ENCODE measurements around the gene FOXP4.

Gene FOXP4

DNA sequence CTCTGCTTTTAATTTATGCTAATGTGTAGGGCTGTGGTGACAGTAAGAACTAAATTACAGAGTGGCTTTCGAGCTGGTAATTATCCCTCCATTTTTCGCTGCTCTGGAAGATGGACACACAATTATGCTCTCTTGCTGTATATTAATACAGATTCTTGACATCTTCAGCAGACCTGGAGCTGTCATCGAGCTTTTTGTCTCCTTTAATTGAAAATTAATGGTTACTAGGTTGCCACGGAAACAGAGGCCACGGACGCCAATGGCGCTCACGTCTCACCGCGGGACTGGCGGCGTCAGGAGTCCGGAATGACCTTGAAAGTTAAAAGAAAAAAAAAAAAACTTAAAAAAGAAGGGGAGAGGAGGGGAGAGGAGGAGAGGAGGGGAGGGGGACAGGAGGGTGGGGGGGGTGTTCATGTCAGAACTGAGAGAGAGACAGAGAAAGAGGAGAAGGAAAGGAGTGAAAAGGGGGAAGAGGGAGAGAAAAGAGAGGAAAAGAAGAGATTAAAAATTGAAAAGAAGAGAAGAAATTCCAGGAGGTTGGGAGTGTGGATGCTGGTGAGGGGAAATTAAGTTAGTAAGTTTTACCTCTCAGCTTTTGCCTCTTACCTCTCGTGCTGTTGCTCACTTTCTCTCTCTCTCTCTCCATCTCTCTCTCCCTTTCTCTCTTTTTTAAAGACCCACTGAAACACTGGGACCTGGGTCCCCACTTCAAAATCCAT lies 22.1 kb upstream of the FOXP4 start:
- DNase-seq: no peak

DNA sequence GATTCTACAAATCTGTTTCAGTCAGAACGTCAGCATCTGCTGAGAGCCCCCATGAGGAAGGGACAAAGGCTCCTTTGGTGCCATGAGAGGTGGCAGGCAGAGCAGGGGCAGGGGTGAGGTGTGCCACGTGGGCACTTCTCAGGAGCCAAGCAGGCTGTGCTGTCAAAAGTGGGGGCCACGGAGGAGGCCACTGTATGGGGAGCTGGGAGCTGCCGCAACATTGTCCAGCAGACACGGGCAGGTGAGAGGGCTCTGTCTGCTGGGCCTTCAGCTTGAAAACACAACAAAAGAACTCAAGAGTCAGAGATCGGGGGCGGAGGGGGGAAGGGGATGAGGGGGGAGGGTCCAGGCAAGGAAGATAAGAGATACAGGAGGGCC lies 21.6 kb upstream of the FOXP4 start:
- DNase-seq: no peak

DNA sequence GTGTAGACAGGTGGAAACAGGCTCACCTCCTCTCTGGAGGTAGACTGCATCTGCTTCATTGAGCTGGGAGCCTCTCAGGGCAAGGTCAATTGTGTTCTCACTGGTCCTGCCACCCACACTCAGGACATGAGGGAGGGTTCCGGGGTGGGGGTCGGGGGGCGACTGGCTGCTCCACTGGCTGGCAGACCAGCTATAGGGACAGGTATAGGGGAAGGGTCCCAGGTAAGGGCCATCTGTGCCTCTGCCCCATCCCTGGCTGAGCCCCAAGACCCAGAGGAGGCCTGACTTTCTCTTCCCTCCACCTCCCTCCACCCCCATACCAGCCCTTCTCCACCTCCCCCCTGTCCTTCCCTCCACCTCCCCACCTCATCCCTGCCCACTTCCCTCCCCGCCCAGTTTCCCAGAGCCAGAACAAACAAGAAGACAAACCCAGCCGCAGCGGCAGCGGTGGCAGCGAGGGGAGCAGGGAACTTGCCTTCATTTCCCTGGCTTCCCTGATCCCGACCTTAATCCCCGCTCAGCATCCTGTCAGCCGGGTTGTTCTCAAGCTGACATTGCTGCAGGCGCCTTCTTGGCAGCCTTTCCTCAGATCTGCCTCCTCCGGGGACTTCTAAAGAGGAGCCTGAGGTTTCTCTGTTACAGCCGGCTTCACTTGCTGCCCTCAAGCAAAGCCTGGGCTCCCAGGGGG lies 18.3 kb upstream of the FOXP4 start:
- DNase-seq: no peak

DNA sequence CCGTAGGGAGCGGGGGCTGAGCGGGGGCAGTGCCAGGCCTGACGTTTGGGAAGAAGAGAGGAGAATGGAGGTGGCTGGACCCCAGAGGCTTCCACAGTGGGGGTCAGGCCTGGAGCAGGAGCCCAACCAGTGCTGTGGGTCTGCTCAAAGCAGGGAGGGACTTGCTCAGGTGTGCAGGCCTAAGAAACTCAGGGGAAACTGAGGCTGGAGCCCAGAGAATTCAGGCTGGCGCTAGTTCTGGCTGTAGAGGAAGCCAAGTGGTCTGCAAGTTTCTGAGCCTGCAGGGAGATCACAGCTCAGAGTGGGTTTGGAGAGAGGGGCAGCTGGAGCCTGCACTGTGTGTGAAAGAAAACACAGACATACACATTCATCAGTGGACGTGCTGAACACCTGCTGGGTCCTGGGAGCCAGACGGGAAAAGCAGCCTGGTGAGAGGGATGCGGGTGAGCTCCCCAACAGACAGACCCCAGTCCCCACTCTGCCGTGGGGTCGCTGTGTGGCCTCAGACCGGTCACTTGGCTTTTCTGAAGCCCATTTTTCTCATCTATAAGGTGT lies 17.7 kb upstream of the FOXP4 start:
- no peak for DNase-seq

DNA sequence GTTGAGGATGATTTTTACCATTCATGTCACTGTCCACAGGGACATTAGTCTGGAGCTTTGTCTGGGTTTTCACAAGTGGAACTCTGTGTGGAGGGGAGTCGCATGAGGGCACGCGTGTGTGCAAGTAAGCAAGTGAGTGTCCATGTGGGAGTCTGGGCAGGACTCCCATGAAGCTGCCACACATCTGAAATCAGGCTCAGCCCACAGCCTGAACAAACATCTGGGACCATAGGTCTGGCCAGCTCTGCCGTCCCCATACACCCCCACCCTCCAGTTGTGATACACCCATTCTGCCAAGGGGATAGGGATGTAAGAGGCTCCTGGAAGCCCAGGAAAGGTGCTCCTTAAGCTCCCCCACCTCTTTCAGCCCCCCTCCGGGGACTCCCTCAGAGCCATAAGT lies 17.1 kb upstream of the FOXP4 start:
- DNase-seq: no peak

DNA sequence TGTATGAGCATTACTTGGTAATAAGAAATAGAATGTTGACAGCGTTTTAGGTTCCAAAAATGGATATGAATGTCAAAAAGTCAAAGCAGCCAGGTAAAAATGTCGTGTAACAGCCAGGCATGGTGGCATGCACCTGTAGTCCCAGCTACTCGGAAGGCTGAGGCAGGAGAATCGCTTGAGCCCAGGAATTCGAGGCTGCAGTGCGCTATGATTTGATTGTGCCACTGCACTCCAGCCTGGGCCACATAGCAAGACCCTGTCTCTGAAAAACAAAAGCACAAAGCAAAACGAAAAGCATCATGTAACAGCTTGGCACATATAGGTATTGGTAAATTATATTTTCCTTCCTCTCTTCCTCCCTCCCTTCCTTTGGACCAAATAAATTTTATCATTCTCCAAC lies 16.2 kb upstream of the FOXP4 start:
- no peak for DNase-seq

DNA sequence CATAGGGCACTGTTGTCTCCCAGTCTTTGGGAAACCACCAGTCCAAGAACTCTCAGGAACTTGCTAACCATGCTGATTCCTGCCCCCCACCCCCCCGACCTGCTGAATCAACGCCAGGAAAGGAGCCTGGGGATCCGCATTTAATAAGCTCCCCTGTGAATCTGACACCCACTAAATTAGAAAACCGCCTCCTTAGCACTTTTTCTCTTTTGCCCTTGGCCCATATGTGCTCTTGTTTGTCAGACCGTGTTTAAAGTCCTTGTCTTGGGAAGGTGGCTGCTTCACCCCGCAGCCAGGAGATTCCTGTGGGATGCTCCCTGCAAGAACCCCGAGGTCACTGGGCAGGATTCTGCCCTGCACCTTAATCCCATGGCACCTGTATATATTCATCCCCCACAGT lies 15.7 kb upstream of the FOXP4 start:
- no peak for DNase-seq

DNA sequence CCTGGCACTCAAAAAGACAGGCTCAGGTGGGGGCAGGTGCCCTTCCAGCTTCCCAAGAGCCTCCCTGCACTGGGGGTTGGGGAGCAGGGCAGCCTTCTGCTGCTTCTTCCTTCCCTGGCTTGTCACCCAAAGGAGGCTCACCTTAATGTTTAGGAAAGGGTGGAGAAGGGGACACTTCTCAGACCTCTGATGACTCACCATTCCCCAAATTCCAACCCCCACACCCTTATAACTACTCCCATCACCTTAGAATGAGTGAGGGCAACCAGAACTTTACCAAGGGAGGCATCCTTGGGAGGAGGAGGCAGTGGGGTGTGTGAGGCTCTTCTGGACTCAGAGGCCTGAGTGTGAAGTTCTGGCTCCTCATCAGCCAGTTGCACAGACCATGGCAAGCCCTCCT lies 15.2 kb upstream of the FOXP4 start:
- no peak for DNase-seq

DNA sequence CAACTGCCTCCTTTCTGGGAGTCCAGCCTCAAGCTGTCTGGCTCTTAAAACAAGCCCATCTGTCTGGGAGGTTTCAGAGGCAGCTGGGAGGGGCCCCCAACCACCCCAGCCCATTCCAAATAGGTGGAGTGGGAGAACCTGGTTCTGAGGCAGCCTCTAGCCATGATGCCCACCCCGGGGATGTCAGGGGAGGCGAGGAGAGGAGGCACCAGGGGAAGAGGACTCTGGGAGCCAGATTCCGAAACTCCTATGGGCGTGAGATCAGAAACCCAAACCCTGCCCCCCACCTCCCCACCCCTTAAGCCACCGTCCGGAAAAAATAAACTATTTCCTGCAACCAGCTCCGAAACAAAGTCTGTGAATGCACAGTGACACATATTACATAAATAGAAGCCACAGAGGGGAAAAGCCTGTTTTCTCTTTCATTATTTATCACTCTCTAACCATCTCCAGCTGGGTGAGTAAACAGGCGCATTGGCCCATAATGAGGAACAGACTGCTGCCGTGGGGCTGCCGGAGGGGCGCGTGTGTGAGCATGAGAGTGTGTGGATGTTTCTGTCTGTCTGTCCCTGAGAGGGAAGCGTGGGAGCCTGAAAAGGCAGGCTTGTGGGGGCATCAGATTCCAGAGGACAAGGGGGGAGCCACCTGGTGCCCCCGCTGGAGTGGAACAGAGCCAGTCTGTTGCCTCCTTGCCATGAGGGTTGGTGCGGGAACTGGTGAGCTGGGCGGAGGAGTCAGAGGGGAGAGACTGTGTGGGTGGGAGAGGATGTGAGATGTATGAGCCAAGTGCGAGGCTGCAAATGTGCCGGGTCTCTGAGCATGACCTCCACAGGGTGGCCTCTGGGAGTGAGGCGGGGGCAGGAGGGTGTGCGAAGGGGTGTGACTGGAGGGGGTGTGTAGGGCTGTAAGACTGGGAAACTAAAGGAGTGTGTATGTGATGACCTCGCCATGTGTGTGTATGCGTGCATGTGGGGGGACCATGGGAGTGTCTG lies 14.3 kb upstream of the FOXP4 start:
- no peak for DNase-seq

DNA sequence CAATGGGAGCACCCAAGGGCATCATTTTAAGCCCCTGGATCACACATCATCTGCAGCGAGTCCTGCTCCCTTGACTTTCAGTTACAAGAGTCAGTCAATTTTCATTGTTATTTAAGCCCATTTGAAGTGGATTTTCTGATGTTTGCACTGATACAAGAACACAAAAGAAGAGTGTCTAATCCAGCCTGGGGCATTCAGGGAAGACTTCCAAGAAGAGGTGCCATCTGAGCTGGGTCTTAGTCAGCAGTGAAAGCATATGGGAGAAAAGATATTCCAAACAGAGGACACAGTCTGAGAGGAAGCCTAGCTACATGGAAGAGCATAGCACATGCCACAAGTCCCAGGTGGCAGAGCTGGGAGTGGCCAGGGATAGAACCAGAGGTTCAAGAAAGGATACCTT lies 10.4 kb upstream of the FOXP4 start:
- DNase-seq: no peak

DNA sequence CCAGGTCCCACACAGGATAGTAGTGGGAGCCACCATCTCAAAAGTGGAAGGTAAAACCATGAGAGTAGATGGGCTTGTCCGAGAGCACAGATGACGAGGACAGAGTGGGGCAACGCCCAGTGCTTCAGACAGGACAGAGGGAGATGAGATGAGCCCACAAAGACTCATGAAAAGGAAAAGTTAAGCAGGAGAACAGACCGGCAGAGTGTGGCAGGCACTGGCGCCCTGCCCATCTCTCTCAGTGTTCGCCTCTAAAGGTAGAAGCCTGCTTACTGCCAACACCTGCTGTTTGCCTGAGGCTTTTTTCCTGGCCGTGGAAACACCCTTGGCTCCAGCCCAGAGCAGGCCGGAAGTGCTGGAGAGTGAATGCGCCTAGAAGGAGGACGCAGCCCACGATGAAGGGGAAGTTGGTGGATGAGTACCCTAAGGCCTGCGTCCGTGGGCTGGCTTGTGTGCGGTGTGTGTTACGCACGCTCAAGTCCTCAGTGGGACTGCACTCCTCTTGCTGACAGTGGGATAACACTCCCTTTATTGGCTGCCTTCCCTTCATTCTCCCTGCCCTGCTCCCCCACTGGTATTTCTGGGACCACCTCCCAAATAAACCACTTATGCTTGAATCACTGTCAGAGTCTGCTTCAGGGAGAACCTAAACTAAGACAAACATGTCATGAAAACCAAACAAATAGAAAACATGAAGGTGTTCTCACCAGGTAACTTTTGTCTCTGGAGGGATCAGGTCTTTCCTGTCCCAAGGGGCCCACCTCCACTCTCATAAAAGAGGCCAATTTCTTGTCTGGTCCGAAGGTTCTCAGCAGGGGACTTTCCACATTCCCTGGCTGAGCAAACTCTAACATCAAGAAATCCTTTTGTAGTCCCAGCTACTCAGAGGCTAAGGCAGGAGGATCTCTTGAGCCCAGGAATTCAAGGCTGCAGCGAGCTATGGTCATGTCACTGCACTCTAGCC lies 9.1 kb upstream of the FOXP4 start:
- peak; percentile 16 for DNase-seq

DNA sequence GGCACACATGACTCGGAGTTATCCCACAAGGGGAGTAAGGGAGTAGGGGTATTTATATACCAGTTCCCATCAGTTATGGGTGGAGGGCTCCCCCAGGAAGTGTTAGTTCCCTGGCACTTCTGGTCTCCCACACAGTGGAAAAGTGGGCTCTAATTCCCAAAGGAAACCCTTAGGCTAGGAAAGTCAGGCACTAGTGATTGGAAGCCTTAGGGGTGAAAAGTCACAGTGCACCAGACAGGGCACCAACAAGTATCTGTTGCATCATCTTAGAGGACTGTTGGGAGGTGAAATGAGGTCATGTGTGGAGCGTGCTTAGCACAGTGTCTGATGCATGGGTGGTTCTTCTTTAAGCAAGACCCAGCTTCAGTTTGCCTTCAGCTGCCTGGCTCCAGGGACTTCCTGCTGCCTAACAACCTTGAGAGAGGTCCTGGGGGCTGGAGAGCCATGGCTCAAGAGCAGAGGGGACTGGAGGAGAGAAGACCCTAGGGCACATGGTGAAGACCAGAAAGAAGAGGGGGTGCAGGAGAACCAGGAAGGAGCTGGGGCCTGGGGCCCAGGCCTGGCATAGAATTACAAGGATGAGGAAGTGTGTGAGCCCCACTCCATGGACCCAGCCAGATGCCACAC lies 7.5 kb upstream of the FOXP4 start:
- DNase-seq: peak; percentile 56

DNA sequence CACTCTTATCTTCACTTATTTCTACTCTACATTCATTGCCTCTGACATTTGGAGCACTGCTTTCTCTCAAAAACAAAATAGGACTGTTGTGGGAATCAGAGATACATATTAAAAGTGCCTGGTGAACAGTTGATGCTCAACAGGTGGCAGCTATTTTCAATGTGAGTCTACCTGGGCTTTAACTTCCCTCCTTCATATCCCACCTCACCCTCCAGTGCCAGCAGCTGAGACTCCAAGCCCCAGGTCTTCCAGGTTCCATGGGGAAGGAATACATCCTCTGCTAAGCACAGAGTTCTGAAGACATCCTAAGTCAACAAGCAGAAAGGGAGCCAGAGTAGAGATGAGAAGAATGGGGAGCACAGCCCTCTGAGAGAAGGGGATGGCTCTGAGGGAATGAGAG lies 7.0 kb upstream of the FOXP4 start:
- DNase-seq: no peak

DNA sequence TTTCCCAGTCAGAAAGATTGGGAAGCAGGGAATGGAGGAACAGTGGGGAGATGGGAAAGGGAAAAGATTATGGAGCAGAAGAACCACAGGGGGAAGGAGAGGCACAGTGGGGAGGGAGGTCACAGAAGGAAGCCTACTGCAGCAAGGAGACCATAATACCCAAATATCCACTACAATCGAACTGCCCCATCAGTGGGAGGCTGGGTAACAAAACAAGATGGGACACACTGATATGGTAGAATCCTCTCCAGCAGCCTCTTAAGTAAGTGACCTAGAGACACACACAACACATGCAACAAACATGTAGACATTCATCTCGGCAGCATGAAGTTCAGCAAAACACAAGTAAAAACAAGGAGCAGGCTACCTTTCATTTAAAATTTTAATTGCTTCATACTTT lies 4.8 kb upstream of the FOXP4 start:
- DNase-seq: no peak

DNA sequence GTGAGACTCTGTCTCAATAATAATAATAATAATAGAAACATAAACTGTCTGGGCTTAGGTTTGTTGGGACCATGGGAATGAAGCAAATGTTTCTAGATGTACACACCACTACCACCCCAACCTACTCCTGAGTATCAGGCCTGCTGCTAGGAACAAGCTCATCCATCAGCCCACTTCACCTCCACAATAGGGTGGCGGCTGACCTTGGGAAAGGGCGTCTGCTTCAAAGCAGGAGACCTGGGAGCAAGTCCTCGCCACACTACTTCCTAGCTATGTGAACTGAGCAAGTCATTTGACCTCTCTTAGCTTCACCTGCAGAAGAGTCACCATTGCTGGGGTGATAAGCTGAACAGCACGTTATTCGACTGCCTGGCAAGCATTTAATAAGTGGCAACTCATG lies 3.1 kb upstream of the FOXP4 start:
- DNase-seq: no peak

DNA sequence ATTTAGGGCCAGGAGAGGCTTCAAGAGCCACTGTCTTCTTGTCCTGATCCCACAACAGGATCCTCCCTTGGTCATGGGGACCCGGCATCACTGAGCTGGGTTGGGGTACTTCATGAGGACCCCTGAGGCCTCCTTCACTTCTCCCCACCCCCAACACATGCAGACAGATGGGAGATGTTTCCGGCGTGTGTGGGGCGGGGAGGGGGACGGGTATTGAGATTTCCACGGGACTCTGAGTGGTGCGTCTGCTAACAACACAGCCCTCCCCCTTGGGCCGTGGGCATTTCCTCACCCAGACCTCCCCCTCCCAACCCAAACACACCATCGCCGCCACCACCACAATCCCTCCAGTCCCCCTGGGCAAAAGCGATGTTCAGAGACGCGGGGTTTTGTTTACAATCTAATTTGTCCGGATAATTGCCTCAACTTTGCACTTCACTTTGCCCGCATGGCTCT lies 906 bp upstream of the FOXP4 start:
- no peak for DNase-seq

DNA sequence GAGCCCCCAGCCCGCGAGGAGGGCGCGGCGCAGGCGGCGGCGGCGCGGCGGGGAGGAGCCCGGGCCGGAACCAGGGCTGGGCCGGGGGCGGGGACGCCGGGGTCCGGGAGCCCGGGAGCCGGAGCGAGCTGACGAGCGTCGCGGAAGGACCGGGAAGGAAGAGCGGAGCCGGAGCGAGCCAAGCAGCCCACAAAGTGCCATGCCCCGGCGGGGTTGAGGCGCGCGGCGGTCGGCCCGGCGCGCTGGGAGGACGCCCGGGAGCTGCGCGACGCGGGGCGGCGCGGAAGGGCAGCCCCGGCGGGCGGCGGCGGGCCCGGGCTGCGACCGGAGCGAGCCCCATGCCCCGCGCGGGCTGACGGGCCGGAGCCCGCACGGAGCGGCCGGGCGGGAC lies 289 bp downstream of the FOXP4 start:
- peak; percentile 47 for DNase-seq

DNA sequence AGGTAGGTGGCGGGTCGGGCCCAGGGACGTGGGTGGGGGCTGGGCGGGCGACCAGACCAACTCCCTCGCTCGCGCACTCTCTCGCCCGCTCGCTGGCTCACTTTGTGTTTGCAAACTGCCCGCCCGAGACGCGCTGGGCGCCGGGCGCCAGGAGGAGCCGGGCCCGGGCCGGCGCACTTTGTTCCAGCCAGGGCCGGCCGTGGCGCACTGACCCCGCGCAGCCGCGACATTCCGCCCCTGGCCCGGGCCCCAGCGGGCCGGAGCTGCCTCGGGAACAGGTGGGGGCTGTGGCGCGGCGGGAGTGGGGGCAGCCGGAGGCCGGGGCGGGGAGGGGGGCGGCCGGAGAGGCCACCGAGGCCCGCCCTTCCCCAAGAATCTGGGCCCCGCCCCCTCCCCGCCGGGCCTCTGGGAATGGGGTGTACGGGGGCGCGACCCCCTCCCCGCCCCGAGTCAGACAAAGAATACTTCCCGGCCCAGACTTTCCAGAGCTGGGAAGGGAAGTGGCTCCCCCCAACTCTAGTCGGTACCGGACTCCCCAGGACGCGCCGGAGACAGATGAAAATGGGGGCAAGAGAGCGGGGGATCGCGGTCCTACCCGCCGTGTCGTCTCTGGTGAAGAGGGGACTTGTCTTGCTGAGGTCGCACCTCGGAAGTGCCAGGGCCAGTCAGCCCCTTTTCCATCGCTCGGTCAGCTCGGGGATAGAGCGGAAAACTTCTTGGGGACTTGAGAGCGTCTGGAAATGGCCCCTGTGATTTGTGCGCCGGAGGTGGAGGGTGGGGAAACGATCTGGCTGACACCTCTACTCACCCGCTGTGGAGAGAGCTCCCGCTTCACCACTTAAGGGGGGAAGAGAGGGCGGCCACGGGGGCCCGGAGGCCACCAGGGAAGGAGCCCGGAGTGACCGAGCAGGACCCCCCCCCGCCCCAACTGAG lies 951 bp downstream of the FOXP4 start:
- peak; percentile 51 for DNase-seq

DNA sequence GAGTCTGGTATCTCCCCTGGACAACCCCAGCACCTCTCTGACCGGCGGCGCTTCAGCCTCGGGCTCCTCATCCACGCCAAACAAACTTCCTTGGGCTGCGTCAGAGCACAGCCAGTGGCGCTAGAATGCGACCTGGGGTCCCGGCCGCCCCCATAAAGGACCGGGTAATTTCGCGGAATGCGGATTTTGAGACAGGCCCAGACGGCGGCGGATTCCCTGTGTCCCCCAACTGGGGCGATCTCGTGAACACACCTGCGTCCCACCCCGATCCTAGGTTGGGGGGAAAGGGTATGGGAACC lies 1.6 kb downstream of the FOXP4 start:
- no peak for DNase-seq

DNA sequence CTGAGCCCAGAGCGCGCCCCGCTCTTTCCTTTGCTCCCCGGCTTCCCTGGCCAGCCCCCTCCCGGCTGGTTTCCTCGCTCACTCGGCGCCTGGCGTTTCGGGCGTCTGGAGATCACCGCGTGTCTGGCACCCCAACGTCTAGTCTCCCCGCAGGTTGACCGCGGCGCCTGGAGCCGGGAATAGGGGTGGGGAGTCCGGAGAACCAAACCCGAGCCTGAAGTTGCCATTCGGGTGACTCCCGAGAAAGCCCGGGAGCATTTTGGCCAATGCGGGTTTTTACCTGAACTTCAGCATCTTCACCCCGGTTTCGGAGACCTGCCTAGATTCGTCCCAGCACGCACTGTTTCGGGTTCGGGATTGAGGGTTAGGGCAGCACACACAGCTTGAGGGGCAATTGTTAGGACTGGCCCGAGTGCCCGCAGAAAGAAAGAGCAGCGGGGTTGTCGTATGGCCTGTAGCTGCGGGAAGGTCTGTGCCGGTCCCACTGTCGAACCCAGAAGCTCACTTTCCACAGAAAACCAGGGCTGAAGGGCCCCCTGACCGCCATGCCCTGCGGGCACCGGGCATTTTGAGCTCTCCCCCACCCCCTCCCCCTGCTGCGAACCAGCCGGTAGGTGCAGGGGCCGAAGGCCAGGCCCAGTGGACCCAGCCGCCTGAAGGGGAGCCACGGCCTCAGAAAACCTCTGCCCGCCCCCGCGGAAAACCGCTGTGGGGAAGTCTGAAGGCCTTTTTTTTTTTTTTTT lies 2.1 kb downstream of the FOXP4 start:
- no peak for DNase-seq

Measured in hematopoietic multipotent progenitor cell treated with erythropoietin and hydrocortisone succinate and interleukin-3 and kit ligand, for 8 days (in vitro differentiated cells).